MM.1S (cell line): ENCODE results near the gene MLH3.

ENCODE experiments used
- CTCF ChIP-seq: fragments of 300-600 bp; sonication (generic); IDR thresholded peaks from 2 replicates; pipeline ENCODE4 v1.5.1; 2016; ENCODE audit warnings: antibody characterized with exemption, low read length, mixed read lengths
- EZH2 ChIP-seq: fragments of 300-600 bp; sonication (generic); optimal IDR thresholded peaks from 2 replicates; pipeline ENCODE3; 2017; ENCODE audit warnings: low read depth, mild to moderate bottlenecking, antibody characterized with exemption, low read length, mixed read lengths
- EZH2phosphoT487 ChIP-seq: fragments of 300-600 bp; sonication (generic); IDR thresholded peaks from 2 replicates; pipeline ENCODE4 v1.6.1; 2018; ENCODE audit warnings: antibody characterized with exemption, low read length

- TF ChIP-seq CTCF = no peak
- no peak for TF ChIP-seq EZH2
- TF ChIP-seq EZH2phosphoT487 = no peak
These were observed 4.4 kb downstream of the MLH3 start for GRCh38 chr14:75046899-75047298.
